ENCODE data around the gene BMAL1. TPM values are rescaled to one million over a fixed set of nuclear protein-coding genes. Genes with fewer than 3 reads are reported as not detected.

Gene BMAL1
- total RNA-seq, 1 donor: 13.0 TPM

- H2AFZ ChIP-seq (ENCODE audit: low read length): no peak overlapping the region
- no peak for DNase-seq (ENCODE audit: insufficient read length, low spot score, missing footprints)
- H3K4me2 ChIP-seq (ENCODE audit: insufficient read depth, low read length): no peak overlapping the region
- no peak overlapping the region for H3K27ac ChIP-seq (ENCODE audit: low read depth, low read length)
- H3K4me1 ChIP-seq (ENCODE audit: insufficient read depth, low read length): peaks cover 13% of the 10 kb centered on the region
- H3K4me3 ChIP-seq (ENCODE audit: insufficient read depth, low read length): no peak overlapping the region
- H3K36me3 ChIP-seq (ENCODE audit: insufficient read depth, low read length): no peaks in the 10 kb centered on the region
- H3K9me3 ChIP-seq (ENCODE audit: low read depth, low read length): no peaks in the 10 kb centered on the region
- H3K79me2 ChIP-seq (ENCODE audit: insufficient read depth, low read length): peaks cover 20% of the 10 kb centered on the region
- TF ChIP-seq CTCF (IDR thresholded peaks at IDR 0.05; ENCODE audit: extremely low read depth, low read depth, low read length): no peak
- H3K27me3 ChIP-seq (ENCODE audit: insufficient read depth, low read length): no peaks in the 10 kb centered on the region
- H4K20me1 ChIP-seq (ENCODE audit: insufficient read depth, low read length): peaks cover 22% of the 10 kb centered on the region
These were observed 34.0 kb downstream of the BMAL1 start for GRCh38 chr11:13311570-13311969.

- no peak for DNase-seq (ENCODE audit: insufficient read length, low spot score, missing footprints)
- Histone ChIP-seq H3K27me3 (ENCODE audit: insufficient read depth, low read length) (no peaks in the 10 kb centered on the region), H3K36me3 (ENCODE audit: insufficient read depth, low read length) (no peaks in the 10 kb centered on the region), H3K4me2 (ENCODE audit: insufficient read depth, low read length) (no peak overlapping the region), H3K4me1 (ENCODE audit: insufficient read depth, low read length) (peaks cover 16% of the 10 kb centered on the region), H3K79me2 (ENCODE audit: insufficient read depth, low read length) (peaks cover 19% of the 10 kb centered on the region), H3K9me3 (ENCODE audit: low read depth, low read length) (no peaks in the 10 kb centered on the region), H3K4me3 (ENCODE audit: insufficient read depth, low read length) (no peak overlapping the region), H2AFZ (ENCODE audit: low read length) (no peak overlapping the region), H4K20me1 (ENCODE audit: insufficient read depth, low read length) (peaks cover 14% of the 10 kb centered on the region), H3K27ac (ENCODE audit: low read depth, low read length) (no peak overlapping the region)
- no peak for TF ChIP-seq CTCF (IDR thresholded peaks at IDR 0.05; ENCODE audit: extremely low read depth, low read depth, low read length)
These were observed 35.6 kb downstream of the BMAL1 start for GRCh38 chr11:13313005-13313819.

- Histone ChIP-seq H3K9me3 (ENCODE audit: low read depth, low read length) (no peaks in the 10 kb centered on the region), H3K27me3 (ENCODE audit: insufficient read depth, low read length) (no peaks in the 10 kb centered on the region), H3K4me2 (ENCODE audit: insufficient read depth, low read length) (no peak overlapping the region), H3K36me3 (ENCODE audit: insufficient read depth, low read length) (no peaks in the 10 kb centered on the region), H3K79me2 (ENCODE audit: insufficient read depth, low read length) (peaks cover 18% of the 10 kb centered on the region), H2AFZ (ENCODE audit: low read length) (no peak overlapping the region), H3K4me3 (ENCODE audit: insufficient read depth, low read length) (no peak overlapping the region), H3K27ac (ENCODE audit: low read depth, low read length) (no peak overlapping the region), H4K20me1 (ENCODE audit: insufficient read depth, low read length) (peaks cover 14% of the 10 kb centered on the region), H3K4me1 (ENCODE audit: insufficient read depth, low read length) (peaks cover 16% of the 10 kb centered on the region)
- TF ChIP-seq CTCF (IDR thresholded peaks at IDR 0.05; ENCODE audit: extremely low read depth, low read depth, low read length): no peak
- no peak for DNase-seq (ENCODE audit: insufficient read length, low spot score, missing footprints)
These were observed 37.2 kb downstream of the BMAL1 start for GRCh38 chr11:13314676-13315394.
